Left lung (tissue), 10 donors: ENCODE measurements around the gene PSMA7. TPM values are rescaled to one million over a fixed set of nuclear protein-coding genes. Genes with fewer than 3 reads are reported as not detected.
A peak's percentile ranks its signal among the peaks of the same experiment; 100 is the strongest.

ENCODE experiments used
- ATAC-seq: fragments of 200-7000 bp; cut with Tn5 transposase; one replicate; pipeline ENCODE4 v1.9.1; 2020; ENCODE audit warnings: moderate library complexity
- DNase-seq, 4 donors: peaks; one replicate each; pipeline ENCODE4 v3.0.0-alpha.2; 2013 to 2020
- H3K27ac ChIP-seq, 2 donors: fragments of 200-600 bp; sonication (generic) in 1 of 2; one replicate each; pipeline versions ENCODE4 v1.5.0 to v1.8.0; 2020 to 2021
- H3K27me3 ChIP-seq, 2 donors: fragments of 200-600 bp; sonication (generic) in 1 of 2; one replicate each; pipeline versions ENCODE4 v1.5.0 to v1.8.0; 2020 to 2021
- H3K36me3 ChIP-seq, 2 donors: fragments of 200-600 bp; sonication (generic) in 1 of 2; one replicate each; pipeline versions ENCODE4 v1.5.0 to v1.8.0; 2020 to 2021
- H3K4me1 ChIP-seq, 2 donors: fragments of 200-600 bp; one replicate each; pipeline ENCODE4 v1.8.0; 2021
- H3K4me3 ChIP-seq, 2 donors: fragments of 200-600 bp; sonication (generic) in 1 of 2; one replicate each; pipeline versions ENCODE4 v1.5.0 to v1.8.0; 2020 to 2021; ENCODE audit warnings: mild to moderate bottlenecking in 1 of 2
- H3K9me3 ChIP-seq, 2 donors: fragments of 200-600 bp; sonication (generic) in 1 of 2; one replicate each; pipeline versions ENCODE4 v1.5.0 to v1.8.0; 2020 to 2021
- CTCF ChIP-seq, 2 donors: fragments of 200-600 bp; sonication (generic) in 1 of 2; IDR thresholded peaks; one replicate each; pipeline versions ENCODE4 v1.5.0 to v1.8.0; 2021; ENCODE audit warnings: antibody characterized with exemption in 2 of 2
- intact Hi-C, 2 donors: fragments of 100-400 bp; cut with DNase I; formaldehyde crosslinking; loops; one replicate each; pipeline versions ENCODE4 v1.11.2 to v1.14.2; 2022
- polyA plus RNA-seq, 6 donors: library from polyadenylated mRNA; unstranded; fragments of 120-200 nt; gene quantifications; one replicate each; pipeline ENCODE4 v1.2.1, GENCODE V29; 2013; ENCODE audit not compliant: insufficient read length in 6 of 6
- total RNA-seq, 2 donors: library from RNA; stranded (reverse); fragmentation: NEBNext Ultra II Directional; extraction: Animal tissue kit (Norgen Biotek cat#: 25700); gene quantifications; one replicate each; pipeline ENCODE4 v1.2.1, GENCODE V29; 2021
- donor health status: DM: no; HTN: yes; CAD: no.
- donor health status: DM: no; HTN: no; CAD: no.

The PSMA7 gene
- total and polyA plus RNA-seq, 8 donors: 150 to 296 (median 173) TPM

- Histone ChIP-seq H3K4me3 (no peak overlapping the region), H3K36me3 (peaks cover 3 to 74% of the 10 kb centered on the region in 2 donors), H3K9me3 (no peaks in the 10 kb centered on the region), H3K27ac (no peak overlapping the region), H3K27me3 (no peaks in the 10 kb centered on the region), H3K4me1 (no peaks in the 10 kb centered on the region)
- DNase-seq (peak in 1 of 4 donors; percentile 41), ATAC-seq (no peak)
- intact Hi-C loops: no loop called here
- no peak for TF ChIP-seq CTCF (IDR thresholded peaks at IDR 0.05)
These were observed 24.3 kb upstream of the PSMA7 start for GRCh38 chr20:62167474-62167873.

- H3K4me3 ChIP-seq: no peak overlapping the region
- H3K27ac ChIP-seq: no peak overlapping the region
- peaks cover 3 to 88% of the 10 kb centered on the region in 2 donors for H3K36me3 ChIP-seq
- intact Hi-C loops: no loop called here
- ATAC-seq (no peak), DNase-seq (peak in 1 of 4 donors; percentile 74)
- no peaks in the 10 kb centered on the region for H3K9me3 ChIP-seq
- H3K4me1 ChIP-seq: no peaks in the 10 kb centered on the region
- TF ChIP-seq CTCF (IDR thresholded peaks at IDR 0.05): no peak
- H3K27me3 ChIP-seq: no peaks in the 10 kb centered on the region
These were observed 22.7 kb upstream of the PSMA7 start for GRCh38 chr20:62165762-62166399.

- DNase-seq: peak in 1 of 4 donors; percentile 36
- Histone ChIP-seq H3K36me3 (peaks cover 3 to 93% of the 10 kb centered on the region in 2 donors), H3K4me1 (no peaks in the 10 kb centered on the region), H3K9me3 (no peaks in the 10 kb centered on the region), H3K27me3 (no peaks in the 10 kb centered on the region), H3K27ac (no peak overlapping the region), H3K4me3 (no peak overlapping the region)
- no peak for TF ChIP-seq CTCF (IDR thresholded peaks at IDR 0.05)
- ATAC-seq: no peak
- intact Hi-C loops: no loop called here
These were observed 21.9 kb upstream of the PSMA7 start for GRCh38 chr20:62164879-62165761.

GRCh38 chr20:62163986-62164762 is 21.0 kb upstream of the PSMA7 start:
- H3K27me3 ChIP-seq: no peaks in the 10 kb centered on the region
- intact Hi-C loops: no loop called here
- H3K4me1 ChIP-seq: no peaks in the 10 kb centered on the region
- no peak overlapping the region for H3K27ac ChIP-seq
- no peaks in the 10 kb centered on the region for H3K9me3 ChIP-seq
- TF ChIP-seq CTCF (IDR thresholded peaks at IDR 0.05): no peak
- DNase-seq: no peak
- ATAC-seq: no peak
- no peak overlapping the region for H3K4me3 ChIP-seq
- peaks cover 3 to 89% of the 10 kb centered on the region in 2 donors for H3K36me3 ChIP-seq
